ENCODE measurements around the gene FAM131B.
A peak's percentile ranks its signal among the peaks of the same experiment; 100 is the strongest.

Gene FAM131B

GRCh38 chr7:143396182-143396581 lies 33.7 kb upstream of the FAM131B start:
- TF ChIP-seq CTCF (IDR thresholded peaks at IDR 0.05) = no peak
- no peaks in the 10 kb centered on the region for H3K27me3 ChIP-seq
- no peaks in the 10 kb centered on the region for H3K9me3 ChIP-seq
- no peaks in the 10 kb centered on the region for H3K4me1 ChIP-seq (ENCODE audit: control insufficient read depth in 1 of 2, insufficient read depth in 1 of 2, low read depth in 1 of 2, low read length in 1 of 2)
- peaks cover 49% of the 10 kb centered on the region for H3K36me3 ChIP-seq
- no peak overlapping the region for H3K4me3 ChIP-seq (ENCODE audit: low read depth in 1 of 2, low read length in 1 of 2)
- no peak overlapping the region for H3K27ac ChIP-seq

- Histone ChIP-seq H3K36me3 (peaks cover 56% of the 10 kb centered on the region), H3K4me3 (ENCODE audit: low read depth in 1 of 2, low read length in 1 of 2) (no peak overlapping the region), H3K4me1 (ENCODE audit: control insufficient read depth in 1 of 2, insufficient read depth in 1 of 2, low read depth in 1 of 2, low read length in 1 of 2) (peaks cover 0 to 2% of the 10 kb centered on the region in 2 experiments), H3K27ac (peak overlapping the region; percentile 44), H3K27me3 (no peaks in the 10 kb centered on the region), H3K9me3 (peaks cover 2% of the 10 kb centered on the region)
- peak; percentile 23 for TF ChIP-seq CTCF (IDR thresholded peaks at IDR 0.05)
Measured at GRCh38 chr7:143395187-143396149, 33.0 kb upstream of the FAM131B start.

- Histone ChIP-seq H3K36me3 (peaks cover 63% of the 10 kb centered on the region), H3K27me3 (no peaks in the 10 kb centered on the region), H3K9me3 (peaks cover 2% of the 10 kb centered on the region), H3K27ac (peak overlapping the region; percentile 44), H3K4me1 (ENCODE audit: control insufficient read depth in 1 of 2, insufficient read depth in 1 of 2, low read depth in 1 of 2, low read length in 1 of 2) (peaks cover 0 to 6% of the 10 kb centered on the region in 2 experiments), H3K4me3 (ENCODE audit: low read depth in 1 of 2, low read length in 1 of 2) (no peak overlapping the region)
- no peak for TF ChIP-seq CTCF (IDR thresholded peaks at IDR 0.05)
Measured at GRCh38 chr7:143394777-143395176, 32.3 kb upstream of the FAM131B start.

- no peak for TF ChIP-seq CTCF (IDR thresholded peaks at IDR 0.05)
- Histone ChIP-seq H3K4me3 (ENCODE audit: low read depth in 1 of 2, low read length in 1 of 2) (no peak overlapping the region), H3K4me1 (ENCODE audit: control insufficient read depth in 1 of 2, insufficient read depth in 1 of 2, low read depth in 1 of 2, low read length in 1 of 2) (peaks cover 0 to 12% of the 10 kb centered on the region in 2 experiments), H3K9me3 (peaks cover 2% of the 10 kb centered on the region), H3K27me3 (no peaks in the 10 kb centered on the region), H3K27ac (peak overlapping the region; percentile 51), H3K36me3 (peaks cover 70% of the 10 kb centered on the region)
Measured at GRCh38 chr7:143394068-143394467, 31.6 kb upstream of the FAM131B start.

GRCh38 chr7:143393267-143394041 lies 30.9 kb upstream of the FAM131B start:
- Histone ChIP-seq H3K27ac (peak overlapping the region; percentile 51), H3K27me3 (no peaks in the 10 kb centered on the region), H3K4me3 (ENCODE audit: low read depth in 1 of 2, low read length in 1 of 2) (no peak overlapping the region), H3K9me3 (peaks cover 2% of the 10 kb centered on the region), H3K4me1 (ENCODE audit: control insufficient read depth in 1 of 2, insufficient read depth in 1 of 2, low read depth in 1 of 2, low read length in 1 of 2) (peaks cover 5 to 18% of the 10 kb centered on the region in 2 experiments), H3K36me3 (peaks cover 76% of the 10 kb centered on the region)
- TF ChIP-seq CTCF (IDR thresholded peaks at IDR 0.05) = no peak
